NCI-H2196 (cell line): ENCODE measurements around the gene TIGD2.
A peak's percentile ranks its signal among the peaks of the same experiment; 100 is the strongest.

ENCODE experiments used
- DNase-seq: peaks from one replicate; lab custom pipeline; 2025; ENCODE audit not compliant: unreplicated experiment; lab: John Stamatoyannopoulos, UW

The TIGD2 gene

GRCh38 chr4:89110986-89111832 lies at the start of gene TIGD2:
Gene TIGD2 (plus strand): TSS chr4:89111533. CDS start chr4:89112975, 1,442 bp downstream.
- peak; percentile 80 for DNase-seq

GRCh38 chr4:89064848-89065247 lies 46.5 kb upstream of the TIGD2 start:
- DNase-seq = no peak

- DNase-seq = no peak
Measured at GRCh38 chr4:89067417-89067816, 43.9 kb upstream of the TIGD2 start.

DNA sequence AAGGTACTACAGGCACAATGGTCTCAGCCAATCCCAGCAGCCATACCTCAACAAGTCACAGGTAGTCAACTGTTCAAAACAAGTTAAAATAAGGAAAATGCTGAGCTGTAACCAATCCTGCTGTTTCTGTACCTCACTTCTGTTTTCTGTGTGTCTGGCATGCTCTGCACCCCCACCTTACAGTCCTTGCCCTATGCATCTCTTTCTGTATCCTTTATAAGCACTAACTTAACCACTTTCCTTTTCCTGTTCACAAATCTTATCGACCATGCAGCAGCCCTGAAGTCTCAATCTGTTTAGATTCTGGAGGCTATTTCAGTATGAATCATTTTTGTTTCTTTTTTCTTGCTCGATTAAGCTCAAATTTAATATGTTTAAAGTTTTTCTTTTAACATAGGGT lies 41.9 kb upstream of the TIGD2 start:
- DNase-seq = no peak

- no peak for DNase-seq
Measured at GRCh38 chr4:89070041-89070440, 41.3 kb upstream of the TIGD2 start.

DNA sequence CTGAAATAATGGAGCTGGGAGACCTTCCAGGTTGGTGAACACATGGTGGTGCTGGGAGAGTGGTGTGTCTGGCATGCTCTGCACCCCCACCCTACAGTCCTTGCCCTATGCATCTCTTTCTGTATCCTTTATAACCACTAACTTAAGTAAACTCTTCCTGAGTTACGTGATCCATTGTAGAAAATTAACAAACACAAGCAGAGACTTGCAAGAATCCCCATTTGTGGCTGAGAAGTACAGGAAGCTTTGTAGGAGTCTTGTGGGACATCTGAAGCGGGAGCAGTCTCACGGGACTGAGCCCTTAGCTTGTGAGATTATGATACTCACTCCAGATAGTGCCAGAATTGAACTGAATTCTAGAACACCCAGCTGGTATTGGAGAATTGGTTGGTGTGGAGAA lies 40.0 kb upstream of the TIGD2 start:
- no peak for DNase-seq

DNA sequence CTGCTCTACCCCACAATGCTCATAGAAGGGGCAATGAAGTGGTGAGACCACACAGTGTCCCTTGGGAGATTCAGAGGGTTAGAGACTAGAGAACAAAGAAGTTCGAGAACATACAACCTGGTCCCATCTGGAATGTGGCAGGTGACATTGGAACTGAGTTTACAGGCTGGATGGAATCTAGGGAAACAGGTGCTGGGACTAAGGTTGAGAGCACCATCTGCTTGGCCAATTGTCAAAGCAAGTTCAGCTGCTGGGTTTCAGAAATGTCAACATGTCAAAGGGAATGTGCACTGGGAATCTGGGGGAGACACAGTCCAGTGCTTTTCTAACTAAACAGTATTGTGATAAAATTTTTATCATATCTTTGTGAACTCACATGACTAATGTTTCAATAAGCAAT lies 38.4 kb upstream of the TIGD2 start:
- no peak for DNase-seq

GRCh38 chr4:89077761-89078160 lies 33.6 kb upstream of the TIGD2 start:
- DNase-seq = no peak

- no peak for DNase-seq
Measured at GRCh38 chr4:89078300-89078699, 33.0 kb upstream of the TIGD2 start.

- DNase-seq = no peak
Measured at GRCh38 chr4:89099034-89099433, 12.3 kb upstream of the TIGD2 start.

- no peak for DNase-seq
Measured at GRCh38 chr4:89099471-89099870, 11.9 kb upstream of the TIGD2 start.

DNA sequence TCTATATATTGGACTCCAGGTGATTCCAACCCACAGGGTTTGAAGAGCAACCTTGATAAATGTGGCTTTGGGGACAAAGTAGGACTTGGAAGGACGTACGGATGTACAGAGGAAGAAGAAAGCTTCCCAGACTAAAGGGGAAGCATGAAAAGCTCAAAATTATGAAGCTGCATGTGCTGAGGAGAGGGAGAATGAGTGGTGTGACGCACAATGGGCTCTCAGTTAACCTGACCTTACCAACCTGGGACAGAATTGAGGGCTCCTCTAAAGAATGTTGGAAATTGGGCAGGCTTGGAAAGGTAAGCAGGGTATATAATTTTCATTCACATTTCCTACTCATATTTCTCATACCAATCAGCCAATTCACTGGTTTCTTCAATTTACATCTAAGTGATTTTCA lies 10.5 kb upstream of the TIGD2 start:
- DNase-seq = no peak

DNA sequence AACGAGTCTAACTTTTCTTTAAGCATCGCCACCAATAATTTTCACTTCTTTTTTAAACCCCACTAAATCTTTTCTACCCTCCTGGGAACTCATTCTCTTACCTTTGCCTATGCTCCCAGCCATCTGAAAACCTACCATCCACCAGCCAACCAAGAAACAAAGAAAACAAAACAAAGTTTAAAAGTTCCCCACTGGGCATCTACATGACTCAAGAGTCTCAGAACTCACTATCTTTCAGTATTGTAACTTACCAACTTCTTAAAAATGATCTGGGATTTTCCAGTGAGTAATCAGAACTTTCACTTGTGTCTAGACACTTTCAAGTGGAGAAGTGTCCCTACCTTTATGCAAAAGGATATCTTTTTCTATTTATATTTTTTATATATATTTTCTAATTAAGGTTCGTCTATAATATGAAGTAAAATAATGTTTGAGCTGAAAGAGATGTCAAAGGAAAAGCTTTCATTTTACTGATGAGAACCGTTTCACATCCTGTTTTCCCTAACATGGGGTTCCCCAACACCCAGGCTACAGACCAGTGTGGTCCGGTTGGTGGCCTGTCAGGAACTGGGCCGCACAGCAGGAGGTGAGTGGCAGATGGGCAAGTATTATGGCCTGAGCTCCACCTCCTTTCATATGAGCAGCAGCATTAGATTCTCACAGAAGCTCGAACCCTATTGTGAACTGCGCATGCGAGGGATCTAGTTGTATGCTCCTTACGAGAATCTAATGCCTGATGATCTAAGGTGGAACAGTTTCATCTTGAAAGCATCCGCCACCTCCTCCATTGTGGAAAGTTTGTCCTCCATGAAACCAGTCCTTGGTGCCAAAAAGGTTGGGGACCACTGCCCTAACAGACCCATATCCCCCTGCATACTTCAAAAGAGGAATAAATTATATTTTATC lies 9.8 kb upstream of the TIGD2 start:
- no peak for DNase-seq

- no peak for DNase-seq
Measured at GRCh38 chr4:89105726-89106125, 5.6 kb upstream of the TIGD2 start.

DNA sequence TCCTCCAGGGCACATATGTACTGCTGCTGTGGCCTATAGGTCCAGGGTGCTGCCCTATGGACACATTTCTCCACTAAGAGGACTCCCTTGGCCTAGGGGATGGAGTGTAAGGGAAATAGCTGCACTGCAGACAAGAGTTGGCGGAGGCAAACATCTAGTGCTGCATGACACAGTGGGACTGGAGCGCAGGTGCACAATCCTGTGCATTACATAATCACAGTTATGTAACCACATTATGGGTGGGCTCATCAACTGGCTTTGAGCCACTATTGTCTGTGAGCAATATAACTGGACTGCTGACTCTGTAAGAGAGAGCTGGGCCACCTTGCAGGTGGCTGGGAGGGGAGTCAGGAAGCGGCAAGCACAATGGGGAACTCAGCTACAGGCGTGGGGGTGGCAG lies 3.2 kb upstream of the TIGD2 start:
- no peak for DNase-seq

GRCh38 chr4:89109841-89110540 lies 1.3 kb upstream of the TIGD2 start:
- no peak for DNase-seq

DNA sequence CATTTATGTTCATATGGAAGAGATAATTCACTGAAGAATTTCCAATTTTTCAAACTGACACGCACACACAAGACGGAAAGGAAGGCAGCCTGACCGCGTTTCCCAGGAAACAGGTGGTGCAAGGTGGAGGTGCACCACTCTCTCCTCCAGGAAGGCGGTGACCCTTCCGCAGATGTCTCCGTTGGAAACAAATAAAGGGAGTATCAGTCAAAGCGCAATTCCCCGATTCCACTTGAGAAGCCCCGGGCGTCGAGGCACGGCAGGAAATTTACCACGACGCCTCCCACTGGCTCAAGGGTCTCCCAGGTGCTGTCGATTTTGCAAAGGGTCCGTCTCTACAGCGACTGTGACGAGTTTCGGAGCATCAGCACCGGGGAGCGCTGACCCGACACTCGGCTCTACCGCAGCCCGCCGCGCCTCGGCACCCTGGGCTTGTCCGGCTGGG lies 770 bp upstream of the TIGD2 start:
- peak; percentile 15 for DNase-seq

GRCh38 chr4:89111833-89112563 lies 665 bp downstream of the TIGD2 start:
- DNase-seq = no peak

DNA sequence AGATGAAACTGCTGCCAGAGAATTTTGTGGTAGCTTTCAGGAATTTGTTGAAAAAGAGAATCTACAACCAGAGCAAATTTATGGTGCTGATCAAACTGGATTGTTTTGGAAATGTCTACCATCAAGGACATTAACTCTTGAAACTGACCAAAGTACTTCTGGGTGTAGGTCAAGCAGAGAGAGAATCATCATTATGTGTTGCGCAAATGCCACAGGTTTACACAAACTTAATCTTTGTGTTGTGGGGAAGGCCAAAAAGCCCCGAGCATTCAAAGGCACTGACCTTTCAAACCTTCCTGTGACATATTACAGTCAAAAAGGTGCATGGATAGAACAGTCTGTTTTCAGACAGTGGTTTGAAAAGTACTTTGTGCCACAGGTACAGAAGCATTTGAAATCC lies 2.1 kb downstream of the TIGD2 start:
- no peak for DNase-seq

GRCh38 chr4:89114100-89114499 lies 2.8 kb downstream of the TIGD2 start:
- no peak for DNase-seq

DNA sequence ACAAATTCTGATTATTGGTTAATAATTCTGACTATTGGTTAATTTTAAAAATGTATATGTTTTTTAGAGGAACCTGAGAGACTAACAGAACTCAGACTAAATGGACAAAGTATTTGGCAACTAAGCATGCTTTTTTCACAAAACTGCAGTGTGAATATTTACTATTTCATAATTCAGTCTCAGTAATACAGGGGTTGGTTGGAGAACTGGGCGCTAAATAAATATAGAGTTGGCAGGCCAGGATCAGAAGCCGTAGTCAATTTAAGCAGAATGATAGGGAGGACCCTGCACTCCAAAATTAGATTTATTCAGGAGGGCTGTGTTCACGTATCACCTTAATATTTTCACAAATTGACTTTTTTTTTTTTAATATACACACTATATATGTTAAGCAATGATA lies 5.8 kb downstream of the TIGD2 start:
- no peak for DNase-seq
